ENCODE data around the gene SRPX.

- no peak for TF ChIP-seq POLR2AphosphoS5 (IDR thresholded peaks at IDR 0.05; ENCODE audit: borderline replicate concordance, low read depth, low read length)
- no peak for TF ChIP-seq EZH2 (IDR thresholded peaks at IDR 0.05)
Observed at GRCh38 chrX:38189431-38190250, 31.0 kb downstream of the SRPX start.

Data from SK-N-MC (cell line).